ENCODE results near the gene C12orf76.

DNA sequence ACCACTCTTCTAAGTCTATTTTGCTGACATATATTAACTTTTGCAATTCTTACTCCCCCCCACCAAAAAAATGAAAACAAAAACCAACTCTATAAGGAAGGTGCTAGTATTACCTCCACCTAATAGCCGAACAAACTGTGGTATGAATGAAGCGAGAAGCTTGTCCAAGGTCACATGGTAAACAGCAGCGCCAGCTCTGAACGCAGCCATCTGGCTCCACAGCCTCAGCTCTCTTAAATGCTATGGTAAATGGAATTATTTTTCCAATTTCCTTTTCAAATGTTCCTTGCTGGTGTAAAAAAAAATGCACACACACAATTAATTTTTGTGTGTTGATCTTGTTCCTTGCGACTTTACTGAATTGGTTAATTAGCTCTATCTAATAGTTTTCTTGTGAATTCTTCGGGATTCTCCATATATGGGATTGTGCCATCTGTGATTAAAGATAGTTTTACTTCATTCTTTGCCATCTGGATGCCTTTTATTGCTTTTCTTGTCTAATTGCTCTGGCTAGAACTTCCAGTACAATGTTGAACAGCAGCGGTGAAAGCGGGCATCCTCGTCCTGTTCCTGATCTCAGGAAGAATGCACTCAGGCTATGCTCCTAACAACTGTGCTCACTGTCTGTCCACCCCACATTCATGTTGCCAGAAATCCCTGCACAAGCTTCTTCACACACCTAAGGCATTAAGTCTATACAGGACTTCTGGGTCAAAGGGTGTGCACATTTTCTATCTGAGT is 10.7 kb upstream of the C12orf76 start:
- TF ChIP-seq POLR2A (IDR thresholded peaks at IDR 0.05), result no peak
- TF ChIP-seq POLR2AphosphoS5 (IDR thresholded peaks at IDR 0.05), result no peak
